ENCODE data around the gene ARID4B.

DNA sequence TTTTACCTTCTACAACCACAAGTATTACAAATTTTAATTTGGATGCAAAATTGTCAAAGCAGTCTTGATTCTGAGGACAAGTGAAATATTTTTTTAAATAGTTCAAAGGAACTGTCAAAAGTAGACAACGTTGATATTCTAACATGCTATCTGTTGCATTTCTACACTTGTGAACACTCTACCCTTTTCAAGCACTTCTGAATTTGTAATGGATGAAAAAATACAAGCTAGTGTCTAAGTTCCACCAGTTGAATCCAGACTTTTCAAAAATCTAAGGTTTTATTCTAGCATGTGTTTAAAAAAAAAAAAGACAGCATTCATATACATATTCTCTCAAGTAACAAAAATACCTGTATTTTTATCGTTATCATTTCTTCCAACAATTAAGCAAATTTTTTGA, 2.1 kb downstream of the ARID4B start:
- no peak for TF ChIP-seq POLR2A (IDR thresholded peaks at IDR 0.05; ENCODE audit: low read depth, low read length)
- TF ChIP-seq POLR2AphosphoS5 (IDR thresholded peaks at IDR 0.05; ENCODE audit: low read depth, low read length) = no peak
